Measurements from ENCODE around the gene FXR1. TPM values are rescaled to one million over a fixed set of nuclear protein-coding genes. Genes with fewer than 3 reads are reported as not detected.
"Not testable (repeated sequence)": the region's sequence is repeated elsewhere in the genome, so short reads cannot be mapped to it uniquely, and the experiment has no call there.

FXR1 gene
- total RNA-seq, 4 donors from 2014 or later, result 547 to 578 (median 571) TPM

DNA sequence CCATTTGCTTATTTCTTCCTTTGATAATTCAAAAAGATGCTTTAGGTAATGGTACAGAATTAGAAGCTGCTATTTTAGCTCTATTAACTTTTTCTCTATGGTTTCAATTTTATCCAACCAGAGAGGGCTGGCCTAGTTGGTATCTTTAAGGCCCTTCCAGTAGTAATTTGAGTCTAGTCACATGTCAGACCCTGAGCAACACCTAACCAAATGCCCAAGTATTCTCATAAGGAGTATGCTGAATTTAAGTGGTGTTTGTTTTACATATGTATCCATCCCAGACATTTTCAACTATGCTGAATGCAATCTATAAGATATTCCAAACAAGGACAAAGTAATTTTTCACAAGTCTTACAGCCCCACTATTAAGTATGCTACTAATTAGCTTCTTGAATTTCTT lies 67.5 kb downstream of the FXR1 start:
- H3K4me3 ChIP-seq, result no peak overlapping the region
- ATAC-seq (peak; percentile 42 to 46), DNase-seq (no peak)
- peaks cover 26 to 34% of the 10 kb centered on the region in 2 donors for H3K4me1 ChIP-seq
- H3K27me3 ChIP-seq, result no peaks in the 10 kb centered on the region
- in situ Hi-C loops (cut with MboI; ENCODE audit: low sequenced_read_pairs in 4 of 4), result no loop called here
- intact Hi-C loops (cut with DNase I; ENCODE audit: low total_unique reads), result no loop called here
- TF ChIP-seq POLR2A (IDR thresholded peaks at IDR 0.05), result no peak
- TF ChIP-seq, protein P1, sequence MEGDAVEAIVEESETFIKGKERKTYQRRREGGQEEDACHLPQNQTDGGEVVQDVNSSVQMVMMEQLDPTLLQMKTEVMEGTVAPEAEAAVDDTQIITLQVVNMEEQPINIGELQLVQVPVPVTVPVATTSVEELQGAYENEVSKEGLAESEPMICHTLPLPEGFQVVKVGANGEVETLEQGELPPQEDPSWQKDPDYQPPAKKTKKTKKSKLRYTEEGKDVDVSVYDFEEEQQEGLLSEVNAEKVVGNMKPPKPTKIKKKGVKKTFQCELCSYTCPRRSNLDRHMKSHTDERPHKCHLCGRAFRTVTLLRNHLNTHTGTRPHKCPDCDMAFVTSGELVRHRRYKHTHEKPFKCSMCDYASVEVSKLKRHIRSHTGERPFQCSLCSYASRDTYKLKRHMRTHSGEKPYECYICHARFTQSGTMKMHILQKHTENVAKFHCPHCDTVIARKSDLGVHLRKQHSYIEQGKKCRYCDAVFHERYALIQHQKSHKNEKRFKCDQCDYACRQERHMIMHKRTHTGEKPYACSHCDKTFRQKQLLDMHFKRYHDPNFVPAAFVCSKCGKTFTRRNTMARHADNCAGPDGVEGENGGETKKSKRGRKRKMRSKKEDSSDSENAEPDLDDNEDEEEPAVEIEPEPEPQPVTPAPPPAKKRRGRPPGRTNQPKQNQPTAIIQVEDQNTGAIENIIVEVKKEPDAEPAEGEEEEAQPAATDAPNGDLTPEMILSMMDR (IDR thresholded peaks at IDR 0.05 in 4 of 5, conservative IDR thresholded peaks at IDR 0.05 in 1 of 5), result no peak
- H3K36me3 ChIP-seq, result peaks cover 0 to 36% of the 10 kb centered on the region in 2 donors
- no peaks in the 10 kb centered on the region for H3K9me3 ChIP-seq
- H3K27ac ChIP-seq, result peak overlapping the region; percentile 76 to 85 (median 80)

DNA sequence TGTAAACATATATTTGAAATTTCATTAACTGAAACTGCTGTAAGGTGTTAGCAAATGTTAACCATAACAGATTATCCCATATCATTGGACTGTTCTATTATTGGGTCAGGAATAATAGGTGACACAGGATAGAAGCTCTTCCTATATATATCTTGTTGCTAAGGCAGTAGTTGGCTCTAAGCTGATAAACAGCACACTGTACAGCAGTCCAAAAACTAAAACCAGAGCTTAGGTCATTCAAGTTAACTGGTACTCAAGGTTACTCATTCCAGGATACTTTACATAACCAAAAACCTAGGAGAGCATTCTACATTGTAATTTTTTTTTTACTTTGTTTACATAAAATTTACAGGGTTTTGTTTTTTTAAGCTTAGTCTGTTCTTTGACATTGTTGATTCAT lies 68.1 kb downstream of the FXR1 start:
- in situ Hi-C loops (cut with MboI; ENCODE audit: low sequenced_read_pairs in 4 of 4) (no loop called here), intact Hi-C loops (cut with DNase I; ENCODE audit: low total_unique reads) (no loop called here)
- peak overlapping the region; percentile 76 to 85 (median 80) for H3K27ac ChIP-seq
- no peaks in the 10 kb centered on the region for H3K9me3 ChIP-seq
- peaks cover 26 to 34% of the 10 kb centered on the region in 2 donors for H3K4me1 ChIP-seq
- DNase-seq, result no peak
- no peak overlapping the region for H3K4me3 ChIP-seq
- TF ChIP-seq, protein P1 (IDR thresholded peaks at IDR 0.05 in 4 of 5, conservative IDR thresholded peaks at IDR 0.05 in 1 of 5), result no peak
- TF ChIP-seq POLR2A (IDR thresholded peaks at IDR 0.05), result no peak
- no peaks in the 10 kb centered on the region for H3K27me3 ChIP-seq
- peaks cover 0 to 35% of the 10 kb centered on the region in 2 donors for H3K36me3 ChIP-seq
- peak; percentile 94 to 97 for ATAC-seq

DNA sequence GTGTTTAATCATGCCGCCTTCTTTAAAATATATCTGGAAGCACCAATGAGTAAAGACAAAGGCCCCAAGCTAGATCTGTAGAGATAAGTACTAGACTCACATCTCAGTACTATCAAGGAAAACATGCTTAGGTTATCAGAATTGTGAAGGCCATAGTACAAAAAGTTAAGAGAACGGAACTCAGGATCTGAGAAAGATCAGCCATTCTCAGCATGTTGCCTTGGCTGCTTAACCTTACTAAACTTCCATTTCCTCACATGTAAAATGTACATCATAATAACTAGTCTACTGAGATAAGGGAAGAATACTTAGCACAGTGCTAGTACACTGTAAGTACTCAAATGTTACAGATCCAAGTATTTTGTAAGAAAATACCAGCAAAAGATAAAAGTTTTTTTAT lies 69.4 kb downstream of the FXR1 start:
- no peak for DNase-seq
- Histone ChIP-seq H3K4me1 (peaks cover 32 to 42% of the 10 kb centered on the region in 2 donors), H3K4me3 (no peak overlapping the region), H3K27me3 (no peaks in the 10 kb centered on the region), H3K27ac (peak overlapping the region in 3 of 4 donors; percentile 80 to 85 (median 80)), H3K36me3 (peaks cover 0 to 30% of the 10 kb centered on the region in 2 donors), H3K9me3 (no peaks in the 10 kb centered on the region)
- in situ Hi-C loops (cut with MboI; ENCODE audit: low sequenced_read_pairs in 4 of 4) (no loop called here), intact Hi-C loops (cut with DNase I; ENCODE audit: low total_unique reads) (no loop called here)
- ATAC-seq, result no peak
- TF ChIP-seq POLR2A (IDR thresholded peaks at IDR 0.05), result no peak
- TF ChIP-seq, protein P1 (IDR thresholded peaks at IDR 0.05 in 4 of 5, conservative IDR thresholded peaks at IDR 0.05 in 1 of 5), result no peak

DNA sequence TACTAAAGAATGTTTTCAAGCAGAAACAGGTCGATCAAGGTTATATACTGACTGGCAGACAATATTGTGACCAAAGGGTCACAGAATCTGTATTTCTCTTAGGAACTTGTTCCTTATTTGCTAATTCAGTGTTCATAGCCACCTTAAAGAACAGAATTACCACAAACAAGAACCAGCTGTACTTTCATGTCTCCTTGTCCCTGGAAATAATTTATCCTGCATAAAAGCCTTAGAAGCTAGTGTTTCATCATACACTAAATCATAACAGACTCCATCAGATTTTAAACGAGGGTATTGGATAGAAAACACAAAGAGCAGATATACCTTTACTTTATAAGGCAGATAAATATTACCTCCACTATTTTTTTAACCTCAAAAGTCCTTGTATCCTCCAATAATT lies 70.7 kb downstream of the FXR1 start:
- intact Hi-C loops (cut with DNase I; ENCODE audit: low total_unique reads), result no loop called here
- H3K4me1 ChIP-seq, result peaks cover 44 to 52% of the 10 kb centered on the region in 2 donors
- H3K4me3 ChIP-seq, result no peak overlapping the region
- H3K27me3 ChIP-seq, result no peaks in the 10 kb centered on the region
- in situ Hi-C loops (cut with MboI; ENCODE audit: low sequenced_read_pairs in 4 of 4), result no loop called here
- ATAC-seq (no peak), DNase-seq (no peak)
- TF ChIP-seq, protein P1 (IDR thresholded peaks at IDR 0.05 in 4 of 5, conservative IDR thresholded peaks at IDR 0.05 in 1 of 5), result no peak
- TF ChIP-seq POLR2A (IDR thresholded peaks at IDR 0.05), result no peak
- H3K9me3 ChIP-seq, result no peaks in the 10 kb centered on the region
- H3K27ac ChIP-seq, result peak overlapping the region in 3 of 4 donors; percentile 7 to 80 (median 45)
- H3K36me3 ChIP-seq, result peaks cover 0 to 25% of the 10 kb centered on the region in 2 donors

DNA sequence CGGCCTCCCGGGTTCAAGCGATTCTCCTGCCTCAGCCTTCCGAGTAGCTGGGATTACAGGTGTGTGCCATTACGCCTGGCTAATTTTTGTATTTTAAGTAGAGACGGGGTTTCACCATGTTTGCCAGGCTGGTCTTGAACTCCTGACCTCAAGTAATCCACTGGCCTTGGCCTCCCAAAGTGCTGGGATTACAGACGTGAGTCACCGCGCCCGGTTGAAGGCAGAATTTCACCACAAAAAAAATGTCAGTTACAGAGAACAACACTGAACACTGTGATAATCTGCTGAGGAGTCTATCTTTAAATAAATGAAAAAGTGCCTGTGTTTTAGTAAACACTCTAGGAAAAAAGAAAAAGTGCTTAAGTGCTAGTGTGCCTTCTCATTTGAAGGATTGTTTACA lies 73.9 kb downstream of the FXR1 start:
- H3K27me3 ChIP-seq; ATAC-seq; DNase-seq; H3K4me3 ChIP-seq; H3K9me3 ChIP-seq; in situ Hi-C loops (cut with MboI; ENCODE audit: low sequenced_read_pairs in 4 of 4): not testable (repeated sequence)
- Histone ChIP-seq H3K27ac (peak overlapping the region; percentile 34 to 93 (median 62)), H3K4me1 (peaks cover 38 to 52% of the 10 kb centered on the region in 2 donors), H3K36me3 (peaks cover 0 to 21% of the 10 kb centered on the region in 2 donors)
- intact Hi-C loops (cut with DNase I; ENCODE audit: low total_unique reads), result loop anchor here (5.0 kb wide), 1 partner anchor 384 kb away; the partner anchor contains the start of gene TTC14

All from gastrocnemius medialis (tissue), 4 donors.